HG02840 (cell line): ENCODE results near the gene USP6NL.
A peak's percentile ranks its signal among the peaks of the same experiment; 100 is the strongest.

Experiments
- ATAC-seq: cut with Tn5 transposase; IDR thresholded peaks from one replicate; pipeline ENCODE4 v1.9.1; 2021; ENCODE audit warnings: mild to moderate bottlenecking, moderate library complexity, moderate number of reproducible peaks; ENCODE audit not compliant: unreplicated experiment, low FRiP score

Gene USP6NL

DNA sequence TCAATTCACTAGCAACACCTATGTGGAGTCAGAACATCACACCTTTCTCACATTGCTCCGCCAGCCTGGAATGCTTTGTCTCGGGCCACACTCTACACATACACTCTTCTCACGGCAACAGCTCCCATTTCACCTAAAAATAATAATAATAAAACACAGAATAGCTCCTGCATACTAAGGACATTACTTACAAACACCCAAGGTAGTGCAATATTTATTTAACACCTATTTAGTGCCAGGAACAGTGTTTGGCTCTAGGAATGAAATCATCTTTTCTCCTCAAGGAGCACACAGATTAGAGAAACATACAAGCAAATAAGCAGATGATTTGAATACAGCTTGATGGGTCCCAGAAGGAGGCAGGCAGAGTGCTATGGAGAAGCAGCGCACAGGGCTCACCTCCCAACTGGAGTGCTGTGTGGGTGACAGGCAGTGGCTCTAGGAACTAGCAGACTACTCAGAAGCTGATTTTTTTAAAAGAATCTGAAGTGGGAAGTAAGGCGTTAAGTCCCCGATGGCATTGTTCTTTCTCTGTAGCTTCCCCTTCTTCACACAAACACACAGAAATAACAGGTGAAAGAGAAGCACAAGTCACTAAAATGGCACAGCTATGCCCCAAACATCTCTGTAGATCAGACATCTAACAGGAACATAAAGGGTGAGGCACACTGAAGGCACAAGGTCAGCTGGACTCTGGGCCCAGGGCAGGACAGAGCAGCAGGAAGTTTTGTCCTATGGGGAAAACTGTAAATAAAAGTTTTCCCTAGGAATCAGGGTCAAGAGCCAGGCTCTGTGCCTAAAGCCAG lies 16.7 kb downstream of the USP6NL start:
- ATAC-seq, result no peak

DNA sequence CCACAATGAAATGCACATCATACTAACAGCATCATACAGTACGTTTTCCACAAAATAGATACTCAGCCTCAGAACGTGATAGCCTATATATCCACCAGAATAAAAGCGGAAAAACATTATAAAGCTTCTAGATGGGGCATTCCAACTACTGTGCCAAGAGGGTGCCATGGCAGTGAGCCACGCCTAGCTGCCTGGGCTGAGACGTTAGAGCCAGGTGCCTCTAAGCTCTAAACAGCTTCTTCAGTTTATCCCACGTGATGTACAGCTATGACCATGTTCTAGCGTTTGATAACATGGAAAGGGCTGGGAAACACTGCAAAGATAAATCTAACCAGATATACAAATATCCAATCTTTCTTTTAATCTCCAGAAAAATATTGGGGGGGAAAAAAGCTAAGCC lies 17.8 kb downstream of the USP6NL start:
- ATAC-seq, result no peak

GRCh38 chr10:11589738-11590137 lies 21.7 kb downstream of the USP6NL start:
- no peak for ATAC-seq

DNA sequence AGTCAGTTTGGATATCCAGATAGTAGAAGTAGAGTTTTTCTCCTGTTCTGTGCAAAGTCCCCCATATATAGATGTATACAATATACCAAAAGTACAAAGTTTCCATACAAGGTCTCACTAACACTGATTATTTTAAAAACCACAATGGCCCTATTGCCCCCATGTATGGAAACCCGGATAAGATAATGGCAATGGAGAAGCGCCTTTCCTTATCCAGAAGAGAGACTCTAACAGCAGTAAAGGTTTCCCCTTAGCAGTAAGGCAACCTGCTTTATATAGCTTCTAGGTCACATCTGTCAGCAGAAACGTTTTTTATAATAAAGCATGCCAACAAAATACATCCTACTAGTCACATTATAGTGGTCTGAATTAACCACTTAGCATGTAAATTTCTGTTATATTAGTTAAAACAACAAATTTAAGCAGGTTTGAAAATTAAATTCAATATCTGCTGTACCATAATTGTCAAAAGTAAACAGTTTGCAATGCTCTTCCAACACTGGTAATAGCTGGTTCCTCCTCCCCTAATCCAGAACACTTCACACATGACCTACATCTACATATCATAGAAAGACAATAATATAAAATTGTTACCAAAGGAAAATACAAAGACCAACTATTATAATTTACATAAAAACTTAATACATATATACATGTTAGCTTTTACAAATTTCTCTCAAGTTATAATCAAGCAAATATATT lies 22.4 kb downstream of the USP6NL start:
- no peak for ATAC-seq

DNA sequence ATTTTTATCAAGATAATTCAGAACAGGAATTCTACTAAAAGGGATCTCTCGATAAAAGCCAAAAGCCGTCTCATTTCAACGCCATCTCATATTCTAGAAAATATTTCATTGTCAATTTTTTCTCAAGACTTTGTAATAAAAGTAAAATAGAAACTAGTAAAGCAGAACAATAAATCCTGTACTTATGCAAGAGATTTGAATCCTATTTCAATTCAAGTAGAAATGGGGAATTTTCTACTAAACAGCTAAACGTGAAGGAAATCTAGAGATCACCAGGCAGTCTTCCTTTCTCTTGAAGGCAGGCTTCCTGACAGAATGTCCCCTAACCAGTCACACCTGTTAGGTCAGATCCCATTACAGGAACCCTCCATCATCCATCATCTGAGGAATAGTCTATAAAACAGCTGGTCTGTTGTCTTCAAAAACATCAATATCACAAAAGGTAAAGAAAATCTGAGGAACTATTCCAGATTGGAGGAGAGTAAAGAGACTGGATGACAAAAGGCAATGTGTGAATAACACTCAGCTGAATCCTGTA lies 23.7 kb downstream of the USP6NL start:
- no peak for ATAC-seq

- ATAC-seq, result no peak
Measured at GRCh38 chr10:11586170-11586569, 25.3 kb downstream of the USP6NL start.

DNA sequence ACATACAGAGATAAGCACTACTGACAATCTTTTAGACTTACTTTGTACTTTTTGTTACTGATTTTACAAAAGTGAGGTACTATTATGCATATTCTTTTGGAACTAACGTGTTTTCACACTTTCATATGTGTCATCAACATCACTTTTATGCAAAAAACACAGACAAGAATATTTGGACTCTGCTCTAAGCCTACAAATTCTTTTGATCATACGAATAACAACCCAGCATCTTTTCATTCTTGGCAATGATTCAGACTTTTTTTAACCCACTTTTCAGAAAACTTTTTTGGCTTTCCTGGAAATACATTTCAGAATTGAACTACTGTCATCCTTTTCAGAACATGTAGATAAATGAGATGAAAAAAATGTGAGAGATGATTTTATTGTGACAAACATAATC lies 30.2 kb downstream of the USP6NL start:
- no peak for ATAC-seq

- no peak for ATAC-seq
Measured at GRCh38 chr10:11579885-11580284, 31.6 kb downstream of the USP6NL start.

GRCh38 chr10:11578802-11579255 lies 32.6 kb downstream of the USP6NL start:
- ATAC-seq, result peak; percentile 47

- no peak for ATAC-seq
Measured at GRCh38 chr10:11576092-11576809, 35.2 kb downstream of the USP6NL start.

DNA sequence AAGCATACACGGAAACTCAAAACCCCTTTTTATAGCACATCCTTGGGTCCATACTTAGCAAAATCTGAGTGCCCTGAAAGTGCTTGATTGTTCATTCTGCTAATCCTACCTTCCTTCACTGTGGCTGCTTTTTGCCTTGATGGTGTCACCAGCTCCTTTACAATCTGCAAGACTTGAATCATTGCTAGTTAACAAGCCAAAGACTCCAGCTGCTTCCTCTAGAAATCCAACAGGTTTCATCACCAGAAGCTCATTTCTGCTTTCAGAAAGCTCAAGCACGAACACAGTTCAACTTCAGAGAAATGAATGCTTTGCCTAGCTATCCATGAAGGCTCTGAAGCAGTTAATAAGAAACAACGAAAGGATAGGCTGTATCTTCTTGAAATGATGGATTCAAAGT lies 38.0 kb downstream of the USP6NL start:
- ATAC-seq, result no peak

- ATAC-seq, result no peak
Measured at GRCh38 chr10:11570751-11571150, 40.7 kb downstream of the USP6NL start.

- ATAC-seq, result no peak
Measured at GRCh38 chr10:11569471-11569870, 42.0 kb downstream of the USP6NL start.

GRCh38 chr10:11568578-11568977 lies 42.9 kb downstream of the USP6NL start:
- ATAC-seq, result no peak

DNA sequence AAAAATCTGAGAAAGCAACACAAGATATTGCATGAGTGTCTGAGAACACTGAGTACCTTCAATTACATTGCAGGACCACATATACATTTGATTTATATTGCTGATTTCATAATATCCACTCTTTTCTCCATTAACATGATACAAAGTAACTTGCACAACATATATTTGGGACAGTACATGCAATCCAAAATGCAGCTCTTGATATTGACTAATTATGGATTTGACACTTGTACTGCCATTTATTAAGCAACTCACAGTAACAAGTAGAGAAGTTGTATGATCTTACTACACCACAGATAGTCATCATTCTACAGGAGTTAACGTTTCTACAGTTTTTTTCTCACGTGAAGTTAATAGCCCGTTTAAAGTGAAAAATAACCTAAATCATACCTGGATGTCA lies 46.7 kb downstream of the USP6NL start:
- ATAC-seq, result no peak

GRCh38 chr10:11563936-11564335 lies 47.5 kb downstream of the USP6NL start:
- no peak for ATAC-seq

DNA sequence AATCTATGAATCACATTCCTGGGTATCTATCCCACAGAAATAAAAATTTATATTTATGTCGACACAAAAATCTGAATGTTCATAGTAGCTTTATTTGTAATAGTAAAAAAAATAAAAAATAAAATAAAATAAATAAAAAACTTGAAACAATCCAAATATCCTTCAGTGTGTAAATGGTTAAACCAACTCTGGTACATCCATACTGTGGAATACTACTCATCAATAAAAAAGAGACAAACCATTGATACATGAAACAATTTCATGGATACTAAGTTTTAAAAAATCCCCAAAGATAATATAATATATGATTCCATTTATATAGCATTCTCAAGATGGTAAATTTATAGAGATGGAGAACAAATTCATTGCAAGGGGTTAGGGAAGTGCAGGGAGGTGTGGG lies 48.6 kb downstream of the USP6NL start:
- no peak for ATAC-seq

GRCh38 chr10:11560076-11560709 lies 51.3 kb downstream of the USP6NL start:
- ATAC-seq, result peak; percentile 86

- ATAC-seq, result no peak
Measured at GRCh38 chr10:11557967-11558366, 53.5 kb downstream of the USP6NL start.

GRCh38 chr10:11557513-11557912 lies 53.9 kb downstream of the USP6NL start:
- no peak for ATAC-seq

DNA sequence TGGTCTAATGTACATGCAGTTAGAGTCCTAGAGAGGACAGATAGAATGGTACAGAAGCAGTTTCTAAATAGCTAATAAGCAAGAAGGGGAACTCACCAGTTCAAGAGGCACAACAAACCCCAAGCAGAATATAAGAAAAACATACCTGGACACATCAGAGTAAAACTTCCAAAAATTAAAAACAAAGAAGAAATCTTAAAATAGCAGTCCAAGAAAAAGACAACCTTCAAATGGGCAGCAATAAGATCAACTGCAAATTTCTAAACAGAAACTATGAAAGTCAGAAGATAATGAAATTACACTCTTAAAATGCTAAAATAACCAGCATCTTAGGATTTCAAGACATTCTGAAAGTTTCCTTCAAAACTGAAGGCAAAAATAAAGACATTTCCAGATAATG lies 55.9 kb downstream of the USP6NL start:
- no peak for ATAC-seq
